Cardiac fibroblast (primary cell): Measurements from ENCODE around the gene INAFM2.
A peak's percentile ranks its signal among the peaks of the same experiment; 100 is the strongest.

Experiments
- DNase-seq, 2 donors: peaks; one replicate each; pipeline versions ENCODE4 v3.0.0 to v3.0.0-alpha.2; 2010; ENCODE audit warnings: low read depth in 2 of 2
- H3K4me3 ChIP-seq, 2 donors: replicated peaks in 1 of 2; 1 replicate in 1 of 2; 2 replicates in 1 of 2; pipeline ENCODE4 v1.5.1; 2011; ENCODE audit warnings: low read depth in 2 of 2, low read length in 2 of 2, mild to moderate bottlenecking in 2 of 2, moderate library complexity in 1 of 2
- CTCF ChIP-seq: IDR thresholded peaks from one replicate; pipeline ENCODE4 v1.5.1; 2011; ENCODE audit warnings: low read depth, mild to moderate bottlenecking, low read length, inconsistent platforms

INAFM2 gene

GRCh38 chr15:40372981-40373380 is 49.5 kb downstream of the INAFM2 start:
- H3K4me3 ChIP-seq: no peak overlapping the region
- TF ChIP-seq CTCF: no peak
- peak in 1 of 2 donors; percentile 56 for DNase-seq
